NCI-H146 (cell line): ENCODE measurements around the gene TRIM66.
A peak's percentile ranks its signal among the peaks of the same experiment; 100 is the strongest.

ENCODE experiments used
- DNase-seq: peaks from one replicate; lab custom pipeline; 2025; lab: John Stamatoyannopoulos, UW

Gene TRIM66

GRCh38 chr11:8566613-8567210, 115.8 kb downstream of the TRIM66 start:
- peak; percentile 27 for DNase-seq

- DNase-seq, result no peak
Measured at GRCh38 chr11:8564526-8564925, 117.9 kb downstream of the TRIM66 start.
